K562 (cell line): ENCODE data around the gene PDE2A. TPM values are rescaled to one million over a fixed set of nuclear protein-coding genes. Genes with fewer than 3 reads are reported as not detected.

ENCODE experiments used
- BCLAF1 ChIP-seq, 2 experiments: fragments of 450-650 bp in 1 of 2; IDR thresholded peaks; 2 replicates each; pipeline ENCODE4 v1.6.1; 2011 to 2017; ENCODE audit warnings: low read depth in 2 of 2, antibody characterized with exemption in 1 of 2, borderline replicate concordance in 1 of 2, low read length in 1 of 2, mild to moderate bottlenecking in 1 of 2, mixed read lengths in 1 of 2; ENCODE audit not compliant: control insufficient read depth in 1 of 2
- BRF1 ChIP-seq: IDR thresholded peaks from 3 replicates; pipeline ENCODE4 v1.6.1; 2011; ENCODE audit warnings: borderline replicate concordance, mild to moderate bottlenecking; ENCODE audit not compliant: insufficient read length; ENCODE audit errors: extremely low read depth
- CUX1 ChIP-seq: fragments of 200-800 bp; sonication (Bioruptor generic); IDR thresholded peaks from 2 replicates; pipeline ENCODE4 v1.6.1; 2016; ENCODE audit warnings: missing genetic modification characterization, missing compliant biosample characterization
- DACH1 ChIP-seq: fragments of 450-650 bp; IDR thresholded peaks from 2 replicates; pipeline ENCODE4 v1.6.1; 2018; ENCODE audit not compliant: partially characterized antibody
- ETS2 ChIP-seq: IDR thresholded peaks from 2 replicates; pipeline ENCODE4 v1.6.1; 2016; ENCODE audit warnings: borderline replicate concordance, missing genetic modification characterization, mild to moderate bottlenecking, moderate library complexity, missing compliant biosample characterization; ENCODE audit not compliant: poor library complexity, severe bottlenecking
- GTF2E2 ChIP-seq: fragments of 200-800 bp; sonication (Bioruptor generic); IDR thresholded peaks from 2 replicates; pipeline ENCODE4 v1.6.1; 2016; ENCODE audit warnings: missing genetic modification characterization, missing compliant biosample characterization
- KAT2B ChIP-seq: IDR thresholded peaks from one replicate; pipeline ENCODE4 v1.6.1; 2012; ENCODE audit warnings: low read depth, mild to moderate bottlenecking, control low read depth, inconsistent platforms, low read length, moderate library complexity
- MAFF ChIP-seq: IDR thresholded peaks from 2 replicates; pipeline ENCODE4 v1.6.1; 2012; ENCODE audit warnings: low read length, improper control_type of control experiment
- NCOA1 ChIP-seq: fragments of 450-650 bp; IDR thresholded peaks from 2 replicates; pipeline ENCODE4 v1.6.1; 2016; ENCODE audit warnings: low read depth
- PML ChIP-seq: IDR thresholded peaks from 2 replicates; pipeline ENCODE4 v1.6.1; 2012; ENCODE audit warnings: low read length, inconsistent platforms
- POLR3G ChIP-seq: IDR thresholded peaks from 2 replicates; pipeline ENCODE4 v1.6.1; 2011; ENCODE audit not compliant: insufficient read length, insufficient replicate concordance; ENCODE audit errors: extremely low read depth
- RBM14 ChIP-seq: fragments of 200-400 bp; formaldehyde crosslinking; IDR thresholded peaks from 2 replicates; pipeline ENCODE4 v1.6.1; 2018; ENCODE audit warnings: low read depth, mild to moderate bottlenecking, low read length, moderate library complexity, borderline replicate concordance; ENCODE audit not compliant: insufficient read depth
- RBM34 ChIP-seq: fragments of 200-400 bp; formaldehyde crosslinking; IDR thresholded peaks from 2 replicates; pipeline ENCODE4 v1.6.1; 2018; ENCODE audit warnings: low read length, borderline replicate concordance; ENCODE audit not compliant: insufficient read depth
- RCOR1 ChIP-seq, 2 experiments: IDR thresholded peaks; 2 replicates each; pipeline ENCODE4 v1.6.1; 2012; ENCODE audit warnings: low read depth in 2 of 2, low read length in 2 of 2, borderline replicate concordance in 1 of 2, improper control_type of control experiment in 1 of 2
- RHOXF2B ChIP-seq: fragments of 250-450 bp; sonication (Bioruptor Pico); conservative IDR thresholded peaks from 2 replicates; pipeline ENCODE4 v1.5.1; 2021
- SIN3B ChIP-seq: fragments of 450-650 bp; IDR thresholded peaks from 2 replicates; pipeline ENCODE4 v1.6.1; 2017; ENCODE audit warnings: low read depth, mild to moderate bottlenecking, moderate library complexity
- SMARCE1 ChIP-seq: fragments of 450-650 bp; IDR thresholded peaks from 2 replicates; pipeline ENCODE4 v1.7.1; 2016; ENCODE audit warnings: mild to moderate bottlenecking
- STAT5B ChIP-seq: fragments of 250-450 bp; sonication (Bioruptor Pico); IDR thresholded peaks from 2 replicates; pipeline ENCODE4 v1.8.0; 2021; ENCODE audit warnings: mild to moderate bottlenecking, inconsistent platforms
- U2AF1 ChIP-seq: fragments of 200-400 bp; formaldehyde crosslinking; optimal IDR thresholded peaks from 2 replicates; pipeline ENCODE3; 2017; ENCODE audit warnings: mild to moderate bottlenecking, low read depth, low read length, moderate library complexity
- ZNF668 ChIP-seq: fragments of 250-450 bp; sonication (Bioruptor Pico); IDR thresholded peaks from 2 replicates; pipeline ENCODE4 v1.8.0; 2022; ENCODE audit warnings: mild to moderate bottlenecking, inconsistent platforms
- polyA plus RNA-seq, 8 experiments: library from polyadenylated mRNA; depleted of rRNA in 4 of 8; stranded (reverse) in 5 of 8; unstranded in 3 of 8; fragments of >200 nt; fragmentation: Nextera tagmentation in 2 of 8; fragmentation: Illumina TruSeq in 1 of 8; extraction: Ambion mirVana in 2 of 8; extraction: Trizol in 1 of 8; gene quantifications; 2 replicates each; pipeline versions ENCODE4 v1.2.1 to v1.2.3, GENCODE V29; 2011 to 2014; ENCODE audit warnings: inconsistent platforms in 1 of 8, missing spikeins in 1 of 8
- total RNA-seq, 7 experiments: library from RNA; depleted of rRNA in 6 of 7; stranded (reverse); fragments of >200 nt in 6 of 7; fragmentation: Illumina TruSeq in 2 of 7; extraction: Trizol in 2 of 7; gene quantifications; 2 replicates each; pipeline versions ENCODE4 v1.2.1 to v1.2.3, GENCODE V29; 2011 to 2021; ENCODE audit warnings: low replicate concordance in 1 of 7

Gene PDE2A
- total and polyA plus RNA-seq, 9 of the 15 experiments (the other 6 are each of a cell fraction or from before 2014, with no cell fraction given): 0.07 to 15.2 (median 1.6) TPM; not detected in 1

- TF ChIP-seq BCLAF1 (IDR thresholded peaks at IDR 0.05; ENCODE audit: borderline replicate concordance in 1 of 2, control insufficient read depth in 1 of 2, low read depth in 2 of 2, low read length in 1 of 2): no peak
- no peak for TF ChIP-seq RBM34
- no peak for TF ChIP-seq CUX1 (CRISPR knock-in tag)
- no peak; the same call in 1 of the 2 replicates for TF ChIP-seq NCOA1
- TF ChIP-seq KAT2B: no peak
- no peak for TF ChIP-seq RHOXF2B (CRISPR knock-in tag)
- TF ChIP-seq STAT5B (CRISPR knock-in tag): no peak
- TF ChIP-seq ETS2 (tag): no peak
- no peak for TF ChIP-seq U2AF1
- TF ChIP-seq ZNF668 (CRISPR knock-in tag): no peak
- no peak for TF ChIP-seq GTF2E2 (tag)
- TF ChIP-seq PML: no peak
- TF ChIP-seq RBM14: no peak
- no peak for TF ChIP-seq BRF1
- no peak for TF ChIP-seq SIN3B
- TF ChIP-seq SMARCE1: peak; percentile 45; the same call in 1 of the 2 replicates
- TF ChIP-seq DACH1: no peak
- no peak for TF ChIP-seq MAFF
- TF ChIP-seq POLR3G: no peak
- TF ChIP-seq RCOR1 (IDR thresholded peaks at IDR 0.05; ENCODE audit: borderline replicate concordance in 1 of 2, low read depth in 2 of 2, low read length in 2 of 2): no peak
Observed at GRCh38 chr11:72631806-72632731, 42.2 kb downstream of the PDE2A start (continued).
